Spinal cord (tissue), 10 donors: ENCODE results near the gene CD28. TPM values are rescaled to one million over a fixed set of nuclear protein-coding genes. Genes with fewer than 3 reads are reported as not detected.

Experiments
- DNase-seq, 6 donors: peaks; one replicate each; pipeline versions ENCODE4 v3.0.0 to v3.0.0-alpha.2; 2013 to 2015; ENCODE audit warnings: low spot score in 6 of 6, low read depth in 4 of 6
- H3K27ac ChIP-seq: one replicate; pipeline ENCODE4 v1.5.1; 2013; ENCODE audit warnings: low read depth, low read length, control low read depth
- H3K27me3 ChIP-seq: one replicate; pipeline ENCODE4 v1.6.1; 2013; ENCODE audit warnings: low read length; ENCODE audit not compliant: control insufficient read depth, insufficient read depth
- H3K36me3 ChIP-seq: one replicate; pipeline ENCODE4 v1.6.1; 2013; ENCODE audit warnings: low read length; ENCODE audit not compliant: control insufficient read depth, insufficient read depth
- H3K4me1 ChIP-seq: one replicate; pipeline ENCODE4 v1.6.1; 2013; ENCODE audit warnings: low read length; ENCODE audit not compliant: control insufficient read depth, insufficient read depth
- H3K4me3 ChIP-seq: one replicate; pipeline ENCODE4 v1.5.1; 2013; ENCODE audit warnings: low read depth, low read length, control low read depth
- H3K9me3 ChIP-seq: one replicate; pipeline ENCODE4 v1.6.1; 2013; ENCODE audit warnings: low read length; ENCODE audit not compliant: control insufficient read depth, insufficient read depth
- WGBS: methylation state at CpG from one replicate; pipeline ENCODE4 v1.1.5; 2013; ENCODE audit warnings: missing lambda C conversion rate; ENCODE audit not compliant: insufficient coverage; 5-methylcytosine and 5-hydroxymethylcytosine counted together
- long read RNA-seq, 4 donors: transcript quantifications; one replicate each; lab custom pipeline, GENCODE V29; 2026
- polyA plus RNA-seq, 2 donors: library from polyadenylated mRNA; unstranded; fragments of 120-200 nt; gene quantifications; one replicate each; pipeline ENCODE4 v1.2.1, GENCODE V29; 2013; ENCODE audit not compliant: insufficient read length in 2 of 2
- total RNA-seq, 2 donors: library from RNA; depleted of rRNA in 1 of 2; stranded (reverse); fragments of 120-200 nt in 1 of 2; fragments of >200 nt in 1 of 2; gene quantifications; one replicate each; pipeline versions ENCODE4 v1.2.3 to v1.2.4, GENCODE V29; 2013 to 2014
- donor health status: healthy.

Gene CD28
- total RNA-seq (1 to 10 TPM; 3.7 to 4.7 TPM), polyA plus RNA-seq (1 to 10 TPM in 1 of 2 donors, under 1 TPM in 1; 0.78 to 1.0 TPM)
- long read RNA-seq, donor 1, result 0 reads
- long read RNA-seq, donor 2, result 0 reads
- long read RNA-seq, donor 3, result 0 reads
- long read RNA-seq, donor 4, full-length matches to known transcripts, result 2 of 2 reads
- long read RNA-seq, donor 4, partial matches to known transcripts, result 0 of 2 reads
- long read RNA-seq, donor 4, other reads (novel, unspliced or antisense), result 0 of 2 reads

- Histone ChIP-seq H3K4me3 (no peak within 1 kb of the TSS), H3K36me3 (no peaks in the 10 kb centered on the region), H3K9me3 (no peaks in the 10 kb centered on the region), H3K4me1 (no peaks in the 10 kb centered on the region), H3K27ac (no peak within 1 kb of the TSS), H3K27me3 (no peaks in the 10 kb centered on the region)
- WGBS, result 75% methylated on average over 6 of the region's 9 CpGs
- DNase-seq, result no peak
Observed at GRCh38 chr2:203706403-203706802, at the start of gene CD28. Gene CD28, plus strand, starts transcription at chr2:203706639. Its CDS starts 58 bp downstream, at chr2:203706697.

- WGBS, result 81% methylated on average over 2 of the region's 4 CpGs
- H3K9me3 ChIP-seq, result no peaks in the 10 kb centered on the region
- no peaks in the 10 kb centered on the region for H3K4me1 ChIP-seq
- H3K36me3 ChIP-seq, result no peaks in the 10 kb centered on the region
- H3K4me3 ChIP-seq, result no peak overlapping the region
- no peak overlapping the region for H3K27ac ChIP-seq
- DNase-seq, result no peak
- no peaks in the 10 kb centered on the region for H3K27me3 ChIP-seq
Observed at GRCh38 chr2:203659331-203660049, 46.9 kb upstream of the CD28 start.

- Histone ChIP-seq H3K27ac (no peak overlapping the region), H3K4me1 (no peaks in the 10 kb centered on the region), H3K36me3 (no peaks in the 10 kb centered on the region), H3K9me3 (no peaks in the 10 kb centered on the region), H3K4me3 (no peak overlapping the region), H3K27me3 (no peaks in the 10 kb centered on the region)
- WGBS, result no CpG with 5 or more reads among the region's 2 CpGs
- no peak for DNase-seq
Observed at GRCh38 chr2:203660465-203660864, 46.0 kb upstream of the CD28 start.

- Histone ChIP-seq H3K4me3 (no peak overlapping the region), H3K36me3 (no peaks in the 10 kb centered on the region), H3K4me1 (no peaks in the 10 kb centered on the region), H3K27me3 (no peaks in the 10 kb centered on the region), H3K27ac (no peak overlapping the region), H3K9me3 (no peaks in the 10 kb centered on the region)
- WGBS, result 63% methylated on average over 2 of the region's 3 CpGs
- DNase-seq, result peak in 1 of 6 donors; percentile 60
Observed at GRCh38 chr2:203661279-203661908, 45.0 kb upstream of the CD28 start.

- H3K9me3 ChIP-seq, result no peaks in the 10 kb centered on the region
- no peak overlapping the region for H3K4me3 ChIP-seq
- H3K4me1 ChIP-seq, result no peaks in the 10 kb centered on the region
- no peak for DNase-seq
- H3K27ac ChIP-seq, result no peak overlapping the region
- no peaks in the 10 kb centered on the region for H3K27me3 ChIP-seq
- no peaks in the 10 kb centered on the region for H3K36me3 ChIP-seq
- WGBS, result no CpG with 5 or more reads among the region's 1 CpG
Observed at GRCh38 chr2:203662487-203662886, 44.0 kb upstream of the CD28 start.

- H3K27ac ChIP-seq, result no peak overlapping the region
- H3K36me3 ChIP-seq, result no peaks in the 10 kb centered on the region
- H3K4me3 ChIP-seq, result no peak overlapping the region
- H3K27me3 ChIP-seq, result no peaks in the 10 kb centered on the region
- DNase-seq, result no peak
- no peaks in the 10 kb centered on the region for H3K4me1 ChIP-seq
- H3K9me3 ChIP-seq, result no peaks in the 10 kb centered on the region
Observed at GRCh38 chr2:203662951-203663350, 43.5 kb upstream of the CD28 start.

- Histone ChIP-seq H3K4me1 (no peaks in the 10 kb centered on the region), H3K9me3 (no peaks in the 10 kb centered on the region), H3K4me3 (no peak overlapping the region), H3K27me3 (no peaks in the 10 kb centered on the region), H3K36me3 (no peaks in the 10 kb centered on the region), H3K27ac (no peak overlapping the region)
- no peak for DNase-seq
- WGBS, result 79% methylated on average over 4 of the region's 7 CpGs
Observed at GRCh38 chr2:203664029-203664755, 42.2 kb upstream of the CD28 start.

- WGBS, result 93% methylated on average over 2 of the region's 2 CpGs
- Histone ChIP-seq H3K4me1 (no peaks in the 10 kb centered on the region), H3K9me3 (no peaks in the 10 kb centered on the region), H3K27me3 (no peaks in the 10 kb centered on the region), H3K27ac (no peak overlapping the region), H3K4me3 (no peak overlapping the region), H3K36me3 (no peaks in the 10 kb centered on the region)
- DNase-seq, result no peak
Observed at GRCh38 chr2:203667838-203668237, 38.6 kb upstream of the CD28 start.

- no peak for DNase-seq
- no peaks in the 10 kb centered on the region for H3K27me3 ChIP-seq
- WGBS, result no CpG with 5 or more reads among the region's 2 CpGs
- no peaks in the 10 kb centered on the region for H3K9me3 ChIP-seq
- no peak overlapping the region for H3K27ac ChIP-seq
- no peak overlapping the region for H3K4me3 ChIP-seq
- H3K4me1 ChIP-seq, result no peaks in the 10 kb centered on the region
- no peaks in the 10 kb centered on the region for H3K36me3 ChIP-seq
Observed at GRCh38 chr2:203669820-203670219, 36.6 kb upstream of the CD28 start.
